ENCODE data around the gene PROSER2. TPM values are rescaled to one million over a fixed set of nuclear protein-coding genes. Genes with fewer than 3 reads are reported as not detected.

The PROSER2 gene
- total RNA-seq, 3 donors from 2014 or later (not counting 1 experiment from before 2014, with no cell fraction given): 0.70 to 1.9 (median 1.1) TPM

DNA sequence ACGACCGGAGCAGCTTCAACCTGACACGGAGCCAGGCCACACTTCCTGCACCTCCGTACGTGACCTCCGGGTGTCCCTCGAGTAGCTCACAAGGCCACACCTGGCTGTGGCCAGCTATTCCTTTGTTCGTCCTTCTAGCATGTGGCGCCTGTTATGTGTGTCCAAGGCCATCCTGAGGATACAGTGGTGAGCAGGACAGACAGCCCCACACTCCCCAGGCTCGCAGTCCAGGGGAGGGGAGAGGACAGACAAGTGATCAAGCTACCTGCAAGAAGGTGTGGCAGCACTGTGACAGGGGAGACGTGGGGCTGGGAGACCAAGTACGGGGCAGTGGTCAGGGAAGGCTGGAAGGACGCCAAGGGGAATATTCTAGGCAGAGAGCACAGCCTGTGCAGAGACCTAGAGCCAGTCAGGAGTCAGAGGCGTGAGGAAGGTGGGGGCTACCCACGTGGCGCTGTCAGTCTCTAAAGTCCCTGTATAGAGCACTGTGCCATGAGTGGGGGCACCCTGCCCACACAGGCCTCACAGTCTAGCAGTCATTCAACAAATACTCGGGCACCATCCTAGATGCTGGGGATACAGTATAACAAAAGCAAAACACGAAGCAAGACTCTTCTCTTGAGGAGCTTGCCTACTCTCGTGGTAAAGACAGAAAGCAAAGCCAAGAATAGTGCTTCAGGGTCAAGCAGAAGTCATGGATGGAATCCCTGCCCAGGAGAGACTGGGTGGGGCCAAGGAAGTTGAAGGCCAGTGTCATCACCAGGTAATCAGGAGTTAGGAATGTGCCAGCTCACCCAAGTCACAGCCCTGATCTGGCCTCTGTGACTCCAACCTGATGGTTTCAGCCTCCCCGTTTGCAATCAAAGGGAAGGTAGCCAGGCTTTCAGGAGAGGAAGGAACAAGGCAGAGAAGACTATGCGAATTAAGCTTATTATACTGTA lies 58.6 kb downstream of the PROSER2 start:
- Histone ChIP-seq H3K27ac (ENCODE audit: low read length) (no peak overlapping the region), H3K4me3 (ENCODE audit: low read length) (no peak overlapping the region), H3K36me3 (ENCODE audit: control insufficient read depth, insufficient read depth, low read length) (no peaks in the 10 kb centered on the region), H3K4me1 (ENCODE audit: control insufficient read depth, insufficient read depth, low read length) (peaks cover 8% of the 10 kb centered on the region), H3K9me3 (ENCODE audit: control insufficient read depth, insufficient read depth, low read length) (no peaks in the 10 kb centered on the region), H3K27me3 (ENCODE audit: control insufficient read depth, insufficient read depth, low read length) (no peaks in the 10 kb centered on the region)
- TF ChIP-seq, protein P1, sequence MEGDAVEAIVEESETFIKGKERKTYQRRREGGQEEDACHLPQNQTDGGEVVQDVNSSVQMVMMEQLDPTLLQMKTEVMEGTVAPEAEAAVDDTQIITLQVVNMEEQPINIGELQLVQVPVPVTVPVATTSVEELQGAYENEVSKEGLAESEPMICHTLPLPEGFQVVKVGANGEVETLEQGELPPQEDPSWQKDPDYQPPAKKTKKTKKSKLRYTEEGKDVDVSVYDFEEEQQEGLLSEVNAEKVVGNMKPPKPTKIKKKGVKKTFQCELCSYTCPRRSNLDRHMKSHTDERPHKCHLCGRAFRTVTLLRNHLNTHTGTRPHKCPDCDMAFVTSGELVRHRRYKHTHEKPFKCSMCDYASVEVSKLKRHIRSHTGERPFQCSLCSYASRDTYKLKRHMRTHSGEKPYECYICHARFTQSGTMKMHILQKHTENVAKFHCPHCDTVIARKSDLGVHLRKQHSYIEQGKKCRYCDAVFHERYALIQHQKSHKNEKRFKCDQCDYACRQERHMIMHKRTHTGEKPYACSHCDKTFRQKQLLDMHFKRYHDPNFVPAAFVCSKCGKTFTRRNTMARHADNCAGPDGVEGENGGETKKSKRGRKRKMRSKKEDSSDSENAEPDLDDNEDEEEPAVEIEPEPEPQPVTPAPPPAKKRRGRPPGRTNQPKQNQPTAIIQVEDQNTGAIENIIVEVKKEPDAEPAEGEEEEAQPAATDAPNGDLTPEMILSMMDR (IDR thresholded peaks at IDR 0.05): no peak
- 91% methylated on average over 20 of the region's 21 CpGs for WGBS (ENCODE audit: insufficient coverage)
- DNase-seq (no peak), ATAC-seq (no peak)
- intact Hi-C loops (cut with micrococcal nuclease): no loop called here
- H3K4me1 Mint-ChIP-seq: peaks cover 7 to 8% of the 10 kb centered on the region in 2 donors
- no peaks in the 10 kb centered on the region for H3K9me3 Mint-ChIP-seq
- H3K4me3 Mint-ChIP-seq: no peak overlapping the region
- no peaks in the 10 kb centered on the region for H3K27me3 Mint-ChIP-seq (ENCODE audit: low read depth in 2 of 2)
- no peak overlapping the region for H3K27ac Mint-ChIP-seq
- no peaks in the 10 kb centered on the region for H3K36me3 Mint-ChIP-seq

DNA sequence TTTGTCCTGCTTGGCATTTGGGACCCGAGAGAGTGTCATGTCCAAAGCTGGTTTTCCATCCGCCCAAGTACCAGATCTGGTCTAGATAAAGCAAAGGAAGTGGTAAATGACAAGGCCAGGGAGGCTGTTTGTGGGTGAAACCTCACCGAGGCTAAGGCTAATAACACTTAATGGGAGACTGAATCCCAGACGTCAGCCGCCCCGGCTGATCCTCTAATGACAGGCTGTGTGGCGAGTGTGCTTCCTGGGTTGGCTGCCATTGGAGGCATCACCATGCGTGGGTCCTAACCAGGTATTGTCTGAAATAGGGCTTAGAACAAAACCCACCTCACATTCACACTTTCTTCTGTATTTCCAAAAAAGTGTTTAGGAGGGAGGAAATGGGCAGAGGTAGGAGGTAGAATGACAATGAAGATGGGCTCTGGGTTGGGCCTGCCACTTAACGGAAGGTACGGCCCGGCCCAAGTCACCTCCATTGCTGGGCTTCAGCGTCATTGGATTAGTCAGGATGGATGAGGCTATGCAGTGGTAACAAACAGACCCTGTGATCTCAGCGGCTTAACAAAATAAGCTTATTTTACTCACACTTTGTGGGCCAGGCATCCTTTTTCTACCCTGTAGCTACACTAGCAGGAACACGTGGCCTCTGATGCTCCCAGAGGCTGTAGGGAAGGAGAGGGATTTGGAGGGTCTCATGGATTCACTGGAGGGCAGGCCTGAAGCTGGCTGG lies 59.7 kb downstream of the PROSER2 start:
- intact Hi-C loops (cut with micrococcal nuclease): no loop called here
- Histone ChIP-seq H3K4me3 (ENCODE audit: low read length) (no peak overlapping the region), H3K27ac (ENCODE audit: low read length) (no peak overlapping the region), H3K4me1 (ENCODE audit: control insufficient read depth, insufficient read depth, low read length) (peaks cover 8% of the 10 kb centered on the region), H3K27me3 (ENCODE audit: control insufficient read depth, insufficient read depth, low read length) (no peaks in the 10 kb centered on the region), H3K9me3 (ENCODE audit: control insufficient read depth, insufficient read depth, low read length) (no peaks in the 10 kb centered on the region), H3K36me3 (ENCODE audit: control insufficient read depth, insufficient read depth, low read length) (no peaks in the 10 kb centered on the region)
- Mint-ChIP-seq H3K27me3 (ENCODE audit: low read depth in 2 of 2) (no peaks in the 10 kb centered on the region), H3K4me1 (peaks cover 7 to 8% of the 10 kb centered on the region in 2 donors), H3K27ac (no peak overlapping the region), H3K4me3 (no peak overlapping the region), H3K9me3 (no peaks in the 10 kb centered on the region), H3K36me3 (no peaks in the 10 kb centered on the region)
- TF ChIP-seq, protein P1 (IDR thresholded peaks at IDR 0.05): no peak
- DNase-seq (peak in 1 of 2 donors; percentile 12), ATAC-seq (no peak)
- WGBS (ENCODE audit: insufficient coverage): 49% methylated on average over 13 of the region's 14 CpGs

DNA sequence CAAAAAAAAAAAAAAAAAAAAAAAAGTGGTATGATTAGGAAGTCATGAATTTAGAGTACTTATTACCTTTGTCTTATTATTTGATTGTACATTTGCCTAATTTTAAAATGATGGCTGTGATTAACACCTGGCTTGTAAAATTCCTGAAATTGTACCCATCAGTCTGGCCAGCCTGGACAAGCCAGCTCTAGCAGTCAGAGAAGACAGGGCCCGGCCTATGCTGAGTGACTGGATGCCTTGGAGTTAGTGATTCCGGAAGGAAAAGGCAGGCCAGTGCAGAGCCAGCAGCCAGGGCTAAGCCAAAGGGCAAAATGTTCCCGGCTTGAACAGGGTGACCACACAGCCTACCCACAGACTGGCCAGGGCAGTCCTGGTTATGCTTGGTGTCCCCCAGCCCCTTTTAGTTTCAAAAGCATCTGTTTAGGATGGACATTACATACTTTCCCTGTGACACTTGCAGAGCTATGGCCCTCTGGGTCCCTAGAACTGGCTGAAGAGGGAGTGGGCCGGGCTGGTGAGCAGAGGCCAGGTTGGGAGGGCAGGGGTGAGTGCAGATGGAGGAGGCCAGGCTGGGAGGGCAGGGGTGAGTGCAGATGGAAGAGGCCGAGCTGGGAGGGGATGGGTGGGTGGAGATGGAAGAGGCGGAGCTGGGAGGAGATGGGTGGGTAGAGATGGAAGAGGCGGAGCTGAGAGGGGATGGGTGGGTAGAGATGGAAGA lies 61.7 kb downstream of the PROSER2 start:
- no peak overlapping the region for H3K4me3 ChIP-seq (ENCODE audit: low read length)
- no peaks in the 10 kb centered on the region for H3K27me3 Mint-ChIP-seq (ENCODE audit: low read depth in 2 of 2)
- no peak for DNase-seq

More for the DNA sequence above, 61.7 kb downstream of the PROSER2 start:
- Histone ChIP-seq H3K27ac (ENCODE audit: low read length) (no peak overlapping the region), H3K9me3 (ENCODE audit: control insufficient read depth, insufficient read depth, low read length) (no peaks in the 10 kb centered on the region), H3K36me3 (ENCODE audit: control insufficient read depth, insufficient read depth, low read length) (no peaks in the 10 kb centered on the region), H3K27me3 (ENCODE audit: control insufficient read depth, insufficient read depth, low read length) (no peaks in the 10 kb centered on the region), H3K4me1 (ENCODE audit: control insufficient read depth, insufficient read depth, low read length) (peaks cover 8% of the 10 kb centered on the region)
- Mint-ChIP-seq H3K4me1 (peaks cover 7 to 8% of the 10 kb centered on the region in 2 donors), H3K4me3 (no peak overlapping the region), H3K36me3 (no peaks in the 10 kb centered on the region), H3K9me3 (no peaks in the 10 kb centered on the region), H3K27ac (no peak overlapping the region)
- 86% methylated on average over 7 of the region's 7 CpGs for WGBS (ENCODE audit: insufficient coverage)
- TF ChIP-seq, protein P1 (IDR thresholded peaks at IDR 0.05): no peak
- ATAC-seq: no peak
- intact Hi-C loops (cut with micrococcal nuclease): no loop called here
